Nephron progenitor cell (in vitro differentiated cells): Measurements from ENCODE around the gene B3GALT4.

Source experiments
- DNase-seq: peaks from one replicate; pipeline ENCODE4 v3.0.0; 2021
- H3K27ac Mint-ChIP-seq: 2 replicates; pipeline ENCODE4 v1.8.0; 2021; ENCODE audit warnings: mild to moderate bottlenecking, moderate library complexity, mixed read lengths
- H3K27me3 Mint-ChIP-seq: 2 replicates; pipeline ENCODE4 v1.8.0; 2021; ENCODE audit warnings: mild to moderate bottlenecking, low read depth, mixed read lengths; ENCODE audit not compliant: poor library complexity
- H3K36me3 Mint-ChIP-seq: 2 replicates; pipeline ENCODE4 v1.8.0; 2021; ENCODE audit warnings: low read depth, mixed read lengths
- H3K4me1 Mint-ChIP-seq: 2 replicates; pipeline ENCODE4 v1.8.0; 2021; ENCODE audit warnings: mixed read lengths
- H3K4me3 Mint-ChIP-seq: 2 replicates; pipeline ENCODE4 v1.8.0; 2021; ENCODE audit warnings: mild to moderate bottlenecking, moderate library complexity, mixed read lengths
- H3K9me3 Mint-ChIP-seq: 2 replicates; pipeline ENCODE4 v1.8.0; 2021; ENCODE audit warnings: mild to moderate bottlenecking, moderate library complexity, mixed read lengths
- CTCF ChIP-seq: fragments of 200-600 bp; sonication (generic); IDR thresholded peaks from 2 replicates; pipeline ENCODE4 v1.5.0; 2021; ENCODE audit warnings: antibody characterized with exemption

B3GALT4 gene

GRCh38 chr6:33286946-33287914 is 10.3 kb downstream of the B3GALT4 start:
- H3K27ac Mint-ChIP-seq = peak overlapping the region; percentile 5
- no peak for DNase-seq

GRCh38 chr6:33288141-33288920 is 11.4 kb downstream of the B3GALT4 start:
- peak overlapping the region; percentile 98 for H3K4me3 Mint-ChIP-seq
- peaks cover 2% of the 10 kb centered on the region for H3K27me3 Mint-ChIP-seq
- TF ChIP-seq CTCF = no peak
- H3K4me1 Mint-ChIP-seq = peaks cover 49% of the 10 kb centered on the region
- H3K27ac Mint-ChIP-seq = no peak overlapping the region
- DNase-seq = no peak
- peaks cover 25% of the 10 kb centered on the region for H3K36me3 Mint-ChIP-seq
- H3K9me3 Mint-ChIP-seq = no peaks in the 10 kb centered on the region

More at GRCh38 chr6:33286946-33287914, 10.3 kb downstream of the B3GALT4 start:
- no peak for TF ChIP-seq CTCF
- Mint-ChIP-seq H3K4me3 (peak overlapping the region; percentile 98), H3K9me3 (no peaks in the 10 kb centered on the region), H3K36me3 (peaks cover 17% of the 10 kb centered on the region), H3K4me1 (peaks cover 49% of the 10 kb centered on the region), H3K27me3 (peaks cover 2% of the 10 kb centered on the region)

GRCh38 chr6:33288921-33289783 is 12.2 kb downstream of the B3GALT4 start, which contains the start of the genes PFDN6 and WDR46:
Gene PFDN6 (plus strand): TSS chr6:33289601. CDS start chr6:33289857, 256 bp downstream.
Gene WDR46 (minus strand): TSS chr6:33289239. CDS start chr6:33289170, 69 bp downstream.
- Mint-ChIP-seq H3K27me3 (peaks cover 2% of the 10 kb centered on the region), H3K9me3 (no peaks in the 10 kb centered on the region), H3K36me3 (peaks cover 29% of the 10 kb centered on the region), H3K4me3 (peak within 1 kb of the TSS; percentile 98), H3K4me1 (peaks cover 49% of the 10 kb centered on the region), H3K27ac (peak within 1 kb of the TSS; percentile 69)
- DNase-seq = peak; percentile 66
- TF ChIP-seq CTCF = no peak

GRCh38 chr6:33289784-33290315 is 12.9 kb downstream of the B3GALT4 start:
- TF ChIP-seq CTCF = no peak
- H3K27me3 Mint-ChIP-seq = peaks cover 2% of the 10 kb centered on the region
- no peaks in the 10 kb centered on the region for H3K9me3 Mint-ChIP-seq
- H3K4me3 Mint-ChIP-seq = peak overlapping the region; percentile 98
- H3K36me3 Mint-ChIP-seq = peaks cover 30% of the 10 kb centered on the region
- DNase-seq = no peak
- peak overlapping the region; percentile 29 for H3K27ac Mint-ChIP-seq
- H3K4me1 Mint-ChIP-seq = peaks cover 49% of the 10 kb centered on the region

- DNase-seq = no peak
- Mint-ChIP-seq H3K36me3 (peaks cover 30% of the 10 kb centered on the region), H3K4me3 (peak overlapping the region; percentile 98), H3K4me1 (peaks cover 49% of the 10 kb centered on the region), H3K27ac (no peak overlapping the region), H3K9me3 (no peaks in the 10 kb centered on the region), H3K27me3 (peaks cover 2% of the 10 kb centered on the region)
- no peak for TF ChIP-seq CTCF
Observed at GRCh38 chr6:33290459-33290858, 13.5 kb downstream of the B3GALT4 start.
